ACHN (cell line): ENCODE data around the gene AKAP7.
"Not testable (repeated sequence)": the region's sequence is repeated elsewhere in the genome, so short reads cannot be mapped to it uniquely, and the experiment has no call there.

Experiments
- DNase-seq: peaks from one replicate; pipeline ENCODE4 v3.0.0-alpha.2; 2015
- in situ Hi-C: cut with HindIII; loops from 2 replicates; pipeline ENCODE4 v1.10.0; 2017; ENCODE audit warnings: low sequenced_read_pairs, low pct_ligation_motif_present, low pct_unique_long_range_greater_than_20kb

The AKAP7 gene

DNA sequence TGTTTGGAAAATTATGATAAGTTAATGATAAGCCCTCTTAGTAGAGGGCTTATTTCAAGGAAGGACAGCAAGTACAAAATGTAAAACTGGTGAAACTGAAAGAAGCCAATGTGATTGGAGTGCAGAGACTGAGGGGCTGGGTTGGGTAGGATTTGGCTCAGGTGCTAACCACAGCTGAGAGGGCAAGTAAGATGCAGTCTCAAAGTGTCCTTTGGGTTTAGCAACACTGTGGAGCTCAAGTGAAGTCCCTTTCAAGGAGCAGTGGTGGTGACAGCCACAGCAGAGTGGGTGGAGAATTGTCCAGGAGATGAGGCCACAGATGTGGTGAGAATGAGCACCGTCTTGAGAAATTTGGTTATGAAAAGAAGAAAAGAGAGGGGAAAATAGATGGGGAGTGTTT, 181.4 kb downstream of the AKAP7 start:
- no peak for DNase-seq
- in situ Hi-C loops: no loop called here

- in situ Hi-C loops: no loop called here
- DNase-seq: no peak
Observed at GRCh38 chr6:131317516-131317915, 182.2 kb downstream of the AKAP7 start.

DNA sequence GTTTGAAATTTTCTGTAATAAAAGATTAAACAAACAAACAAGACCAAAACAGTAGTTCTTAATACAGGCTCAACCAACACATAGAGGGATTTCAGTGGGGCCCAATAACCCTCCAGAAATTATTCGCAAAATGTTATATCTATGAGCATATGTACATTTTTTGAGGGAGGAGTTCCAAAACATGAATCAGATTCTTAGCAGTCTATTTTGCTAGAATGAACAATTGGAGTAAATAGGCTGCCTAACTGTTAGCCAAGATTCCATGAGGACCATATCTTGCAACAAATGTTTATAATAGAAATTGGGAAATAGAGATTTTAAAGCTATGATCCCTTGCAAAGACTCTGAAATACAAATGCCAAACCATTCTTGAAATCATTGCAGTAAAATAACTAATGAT, 186.3 kb downstream of the AKAP7 start:
- in situ Hi-C loops: no loop called here
- no peak for DNase-seq

- in situ Hi-C loops: no loop called here
- no peak for DNase-seq
Observed at GRCh38 chr6:131322125-131322524, 186.9 kb downstream of the AKAP7 start.

- in situ Hi-C loops, DNase-seq: not testable (repeated sequence)
Observed at GRCh38 chr6:131325669-131326068, 190.4 kb downstream of the AKAP7 start.

- DNase-seq, in situ Hi-C loops: not testable (repeated sequence)
Observed at GRCh38 chr6:131328727-131329126, 193.5 kb downstream of the AKAP7 start.

- in situ Hi-C loops: no loop called here
- DNase-seq: no peak
Observed at GRCh38 chr6:131331151-131331550, 195.9 kb downstream of the AKAP7 start.

GRCh38 chr6:131331873-131332781, 196.9 kb downstream of the AKAP7 start:
- in situ Hi-C loops: no loop called here
- no peak for DNase-seq
